Stimulated activated memory B cell treated with anti-CD40 and anti-IgM and Interleukin-4, amounts not matched to agents 10 μg/mL and 1 μg/mL and 100 μg/mL, for 72 hours (primary cell): ENCODE measurements around the gene SLC4A9.

ENCODE experiments used
- ATAC-seq: fragments of 150-1000 bp; cut with Tn5 transposase; 2 replicates; pipeline ENCODE4 v1.10.0; 2021
- H3K27ac Mint-ChIP-seq: one replicate; pipeline ENCODE4 v1.8.0; 2022; ENCODE audit warnings: mild to moderate bottlenecking, mixed read lengths
- H3K27me3 Mint-ChIP-seq: one replicate; pipeline ENCODE4 v1.8.0; 2022; ENCODE audit warnings: mixed read lengths
- H3K36me3 Mint-ChIP-seq: one replicate; pipeline ENCODE4 v1.8.0; 2022; ENCODE audit warnings: mixed read lengths
- H3K4me1 Mint-ChIP-seq: one replicate; pipeline ENCODE4 v1.8.0; 2022; ENCODE audit warnings: mixed read lengths
- H3K4me3 Mint-ChIP-seq: one replicate; pipeline ENCODE4 v1.8.0; 2022; ENCODE audit warnings: mild to moderate bottlenecking, moderate library complexity, mixed read lengths
- H3K9me3 Mint-ChIP-seq: one replicate; pipeline ENCODE4 v1.8.0; 2022; ENCODE audit warnings: mixed read lengths

The SLC4A9 gene

GRCh38 chr5:140362875-140363630, 3.1 kb downstream of the SLC4A9 start:
- peak overlapping the region; percentile 75 for H3K4me3 Mint-ChIP-seq
- H3K27ac Mint-ChIP-seq = peak overlapping the region; percentile 66
- peak; percentile 81 for ATAC-seq
- no peaks in the 10 kb centered on the region for H3K9me3 Mint-ChIP-seq
- H3K4me1 Mint-ChIP-seq = peaks cover 7% of the 10 kb centered on the region
- peaks cover 1% of the 10 kb centered on the region for H3K27me3 Mint-ChIP-seq
- no peaks in the 10 kb centered on the region for H3K36me3 Mint-ChIP-seq

GRCh38 chr5:140363631-140364471, 3.9 kb downstream of the SLC4A9 start:
- no peaks in the 10 kb centered on the region for H3K9me3 Mint-ChIP-seq
- peak overlapping the region; percentile 66 for H3K27ac Mint-ChIP-seq
- H3K27me3 Mint-ChIP-seq = no peaks in the 10 kb centered on the region
- H3K36me3 Mint-ChIP-seq = no peaks in the 10 kb centered on the region
- ATAC-seq = no peak
- H3K4me3 Mint-ChIP-seq = peak overlapping the region; percentile 75
- peaks cover 7% of the 10 kb centered on the region for H3K4me1 Mint-ChIP-seq

GRCh38 chr5:140364472-140364765, 4.4 kb downstream of the SLC4A9 start:
- ATAC-seq = no peak
- Mint-ChIP-seq H3K4me3 (no peak overlapping the region), H3K36me3 (no peaks in the 10 kb centered on the region), H3K27me3 (no peaks in the 10 kb centered on the region), H3K4me1 (peaks cover 7% of the 10 kb centered on the region), H3K9me3 (no peaks in the 10 kb centered on the region), H3K27ac (no peak overlapping the region)

- ATAC-seq = no peak
- no peaks in the 10 kb centered on the region for H3K9me3 Mint-ChIP-seq
These were observed 5.3 kb downstream of the SLC4A9 start for GRCh38 chr5:140365282-140365681.

GRCh38 chr5:140365941-140366340, 5.9 kb downstream of the SLC4A9 start:
- ATAC-seq = no peak
- Mint-ChIP-seq H3K4me3 (no peak overlapping the region), H3K4me1 (peaks cover 7% of the 10 kb centered on the region), H3K27me3 (no peaks in the 10 kb centered on the region), H3K36me3 (no peaks in the 10 kb centered on the region), H3K27ac (no peak overlapping the region), H3K9me3 (no peaks in the 10 kb centered on the region)

More at GRCh38 chr5:140365282-140365681, 5.3 kb downstream of the SLC4A9 start:
- H3K27me3 Mint-ChIP-seq = no peaks in the 10 kb centered on the region
- no peak overlapping the region for H3K4me3 Mint-ChIP-seq
- no peaks in the 10 kb centered on the region for H3K36me3 Mint-ChIP-seq
- H3K27ac Mint-ChIP-seq = no peak overlapping the region
- H3K4me1 Mint-ChIP-seq = peaks cover 7% of the 10 kb centered on the region

- no peaks in the 10 kb centered on the region for H3K27me3 Mint-ChIP-seq
- no peaks in the 10 kb centered on the region for H3K36me3 Mint-ChIP-seq
- ATAC-seq = no peak
- H3K9me3 Mint-ChIP-seq = no peaks in the 10 kb centered on the region
- no peak overlapping the region for H3K4me3 Mint-ChIP-seq
- H3K4me1 Mint-ChIP-seq = peaks cover 7% of the 10 kb centered on the region
- no peak overlapping the region for H3K27ac Mint-ChIP-seq
These were observed 6.7 kb downstream of the SLC4A9 start for GRCh38 chr5:140366589-140367255.

- H3K9me3 Mint-ChIP-seq = no peaks in the 10 kb centered on the region
- peaks cover 7% of the 10 kb centered on the region for H3K4me1 Mint-ChIP-seq
- H3K36me3 Mint-ChIP-seq = no peaks in the 10 kb centered on the region
- no peak overlapping the region for H3K4me3 Mint-ChIP-seq
- ATAC-seq = no peak
- no peaks in the 10 kb centered on the region for H3K27me3 Mint-ChIP-seq
- H3K27ac Mint-ChIP-seq = no peak overlapping the region
These were observed 7.4 kb downstream of the SLC4A9 start for GRCh38 chr5:140367256-140368013.

GRCh38 chr5:140371356-140372151, 11.6 kb downstream of the SLC4A9 start:
- H3K9me3 Mint-ChIP-seq = no peaks in the 10 kb centered on the region
- no peak overlapping the region for H3K4me3 Mint-ChIP-seq
- no peak overlapping the region for H3K27ac Mint-ChIP-seq
- H3K4me1 Mint-ChIP-seq = peaks cover 8% of the 10 kb centered on the region
- H3K27me3 Mint-ChIP-seq = no peaks in the 10 kb centered on the region
- H3K36me3 Mint-ChIP-seq = no peaks in the 10 kb centered on the region
- no peak for ATAC-seq

- H3K4me3 Mint-ChIP-seq = no peak overlapping the region
- H3K27ac Mint-ChIP-seq = no peak overlapping the region
- H3K4me1 Mint-ChIP-seq = peaks cover 8% of the 10 kb centered on the region
- peak; percentile 53 for ATAC-seq
- H3K27me3 Mint-ChIP-seq = no peaks in the 10 kb centered on the region
- H3K9me3 Mint-ChIP-seq = no peaks in the 10 kb centered on the region
- no peaks in the 10 kb centered on the region for H3K36me3 Mint-ChIP-seq
These were observed 13.0 kb downstream of the SLC4A9 start for GRCh38 chr5:140372971-140373487.

GRCh38 chr5:140381351-140381750, 21.4 kb downstream of the SLC4A9 start:
- Mint-ChIP-seq H3K9me3 (peaks cover 2% of the 10 kb centered on the region), H3K27me3 (no peaks in the 10 kb centered on the region), H3K36me3 (no peaks in the 10 kb centered on the region), H3K27ac (no peak overlapping the region), H3K4me3 (no peak overlapping the region), H3K4me1 (no peaks in the 10 kb centered on the region)
- no peak for ATAC-seq

- Mint-ChIP-seq H3K36me3 (no peaks in the 10 kb centered on the region), H3K4me1 (no peaks in the 10 kb centered on the region), H3K27ac (no peak overlapping the region), H3K27me3 (no peaks in the 10 kb centered on the region), H3K9me3 (peaks cover 2% of the 10 kb centered on the region), H3K4me3 (no peak overlapping the region)
- ATAC-seq = no peak
These were observed 22.0 kb downstream of the SLC4A9 start for GRCh38 chr5:140381972-140382371.

GRCh38 chr5:140382866-140383265, 22.9 kb downstream of the SLC4A9 start:
- Mint-ChIP-seq H3K4me3 (no peak overlapping the region), H3K36me3 (no peaks in the 10 kb centered on the region), H3K27me3 (no peaks in the 10 kb centered on the region), H3K4me1 (no peaks in the 10 kb centered on the region), H3K27ac (no peak overlapping the region), H3K9me3 (peaks cover 2% of the 10 kb centered on the region)
- ATAC-seq = no peak

- H3K9me3 Mint-ChIP-seq = peaks cover 2% of the 10 kb centered on the region
- no peaks in the 10 kb centered on the region for H3K36me3 Mint-ChIP-seq
- no peaks in the 10 kb centered on the region for H3K4me1 Mint-ChIP-seq
- no peaks in the 10 kb centered on the region for H3K27me3 Mint-ChIP-seq
- H3K4me3 Mint-ChIP-seq = no peak overlapping the region
- ATAC-seq = no peak
- no peak overlapping the region for H3K27ac Mint-ChIP-seq
These were observed 23.3 kb downstream of the SLC4A9 start for GRCh38 chr5:140383300-140383699.

GRCh38 chr5:140388052-140388451, 28.1 kb downstream of the SLC4A9 start:
- H3K27me3 Mint-ChIP-seq = no peaks in the 10 kb centered on the region
- H3K4me1 Mint-ChIP-seq = no peaks in the 10 kb centered on the region
- peaks cover 7% of the 10 kb centered on the region for H3K36me3 Mint-ChIP-seq
- no peak for ATAC-seq
- no peak overlapping the region for H3K4me3 Mint-ChIP-seq
- no peak overlapping the region for H3K27ac Mint-ChIP-seq
- no peaks in the 10 kb centered on the region for H3K9me3 Mint-ChIP-seq
